Measurements from ENCODE around the gene B9D2. TPM values are rescaled to one million over a fixed set of nuclear protein-coding genes. Genes with fewer than 3 reads are reported as not detected.
A peak's percentile ranks its signal among the peaks of the same experiment; 100 is the strongest.
"Not testable (repeated sequence)": the region's sequence is repeated elsewhere in the genome, so short reads cannot be mapped to it uniquely, and the experiment has no call there.

Gene B9D2
- total and polyA plus RNA-seq, 9 donors: 0.83 to 7.2 (median 4.7) TPM

- Histone ChIP-seq H3K4me1 (ENCODE audit: insufficient read depth) (no peaks in the 10 kb centered on the region), H3K27ac (no peak overlapping the region), H3K36me3 (no peaks in the 10 kb centered on the region), H3K9me3 (no peaks in the 10 kb centered on the region), H3K27me3 (no peaks in the 10 kb centered on the region), H3K4me3 (no peak overlapping the region)
- peak; percentile 52 to 85 (median 69) for DNase-seq
- WGBS, 3 donors: 23 to 48% (median 25%) methylated on average over 13 of the region's 13 CpGs
- TF ChIP-seq EP300 (IDR thresholded peaks at IDR 0.05): no peak
- TF ChIP-seq, protein P1, sequence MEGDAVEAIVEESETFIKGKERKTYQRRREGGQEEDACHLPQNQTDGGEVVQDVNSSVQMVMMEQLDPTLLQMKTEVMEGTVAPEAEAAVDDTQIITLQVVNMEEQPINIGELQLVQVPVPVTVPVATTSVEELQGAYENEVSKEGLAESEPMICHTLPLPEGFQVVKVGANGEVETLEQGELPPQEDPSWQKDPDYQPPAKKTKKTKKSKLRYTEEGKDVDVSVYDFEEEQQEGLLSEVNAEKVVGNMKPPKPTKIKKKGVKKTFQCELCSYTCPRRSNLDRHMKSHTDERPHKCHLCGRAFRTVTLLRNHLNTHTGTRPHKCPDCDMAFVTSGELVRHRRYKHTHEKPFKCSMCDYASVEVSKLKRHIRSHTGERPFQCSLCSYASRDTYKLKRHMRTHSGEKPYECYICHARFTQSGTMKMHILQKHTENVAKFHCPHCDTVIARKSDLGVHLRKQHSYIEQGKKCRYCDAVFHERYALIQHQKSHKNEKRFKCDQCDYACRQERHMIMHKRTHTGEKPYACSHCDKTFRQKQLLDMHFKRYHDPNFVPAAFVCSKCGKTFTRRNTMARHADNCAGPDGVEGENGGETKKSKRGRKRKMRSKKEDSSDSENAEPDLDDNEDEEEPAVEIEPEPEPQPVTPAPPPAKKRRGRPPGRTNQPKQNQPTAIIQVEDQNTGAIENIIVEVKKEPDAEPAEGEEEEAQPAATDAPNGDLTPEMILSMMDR (IDR thresholded peaks at IDR 0.05): no peak
- TF ChIP-seq POLR2A (IDR thresholded peaks at IDR 0.05): no peak
- intact Hi-C loops (cut with DNase I): no loop called here
These were observed 22.5 kb upstream of the B9D2 start for GRCh38 chr19:41386442-41386841.

DNA sequence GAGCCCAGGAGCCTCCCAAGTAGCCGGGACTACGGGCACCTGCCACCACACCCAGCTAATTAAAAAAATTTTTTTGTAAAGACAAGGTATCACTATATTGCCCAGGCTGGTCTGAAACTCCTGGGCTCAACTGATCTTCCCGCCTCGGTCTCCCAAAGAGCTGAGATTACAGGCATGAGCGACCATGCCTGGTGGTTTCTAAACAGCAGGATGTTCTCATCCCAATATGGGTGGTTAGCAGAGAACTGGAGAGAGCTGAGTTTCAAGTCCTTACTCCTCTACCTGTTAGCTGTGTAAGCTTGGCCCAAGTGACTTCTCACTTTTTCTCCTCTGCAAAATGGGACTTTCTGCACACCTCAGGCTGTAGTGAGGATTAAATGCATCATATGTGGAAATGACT is 20.4 kb upstream of the B9D2 start:
- 84 to 88% (median 87%) methylated on average over 5 of the region's 5 CpGs for WGBS, 3 donors
- no peak for TF ChIP-seq POLR2A (IDR thresholded peaks at IDR 0.05)
- TF ChIP-seq EP300 (IDR thresholded peaks at IDR 0.05): no peak
- TF ChIP-seq, protein P1 (IDR thresholded peaks at IDR 0.05): no peak
- Histone ChIP-seq H3K27me3 (no peaks in the 10 kb centered on the region), H3K4me3 (no peak overlapping the region), H3K4me1 (ENCODE audit: insufficient read depth) (no peaks in the 10 kb centered on the region), H3K27ac (no peak overlapping the region), H3K9me3 (no peaks in the 10 kb centered on the region), H3K36me3 (no peaks in the 10 kb centered on the region)
- no peak for DNase-seq
- intact Hi-C loops (cut with DNase I): no loop called here

GRCh38 chr19:41381536-41381935 is 17.6 kb upstream of the B9D2 start:
- not testable (repeated sequence) for H3K4me3 ChIP-seq
- 92 to 95% (median 93%) methylated on average over 8 of the region's 8 CpGs for WGBS, 3 donors

GRCh38 chr19:41377977-41378709 is 14.2 kb upstream of the B9D2 start:
- Histone ChIP-seq H3K27ac (peak overlapping the region in 1 of 2 donors; percentile 27), H3K4me1 (ENCODE audit: insufficient read depth) (peaks cover 8% of the 10 kb centered on the region), H3K4me3 (no peak overlapping the region), H3K36me3 (no peaks in the 10 kb centered on the region), H3K9me3 (no peaks in the 10 kb centered on the region), H3K27me3 (no peaks in the 10 kb centered on the region)
- peak in 2 of 5 donors; percentile 33 to 54 for DNase-seq
- TF ChIP-seq, protein P1 (IDR thresholded peaks at IDR 0.05): no peak
- no peak for TF ChIP-seq EP300 (IDR thresholded peaks at IDR 0.05)
- no peak for TF ChIP-seq POLR2A (IDR thresholded peaks at IDR 0.05)
- WGBS, 3 donors: 50 to 55% (median 51%) methylated on average over 9 of the region's 9 CpGs
- intact Hi-C loops (cut with DNase I): no loop called here

More at GRCh38 chr19:41381536-41381935, 17.6 kb upstream of the B9D2 start:
- H3K27ac ChIP-seq; DNase-seq; H3K36me3 ChIP-seq; H3K27me3 ChIP-seq; H3K4me1 ChIP-seq (ENCODE audit: insufficient read depth); intact Hi-C loops (cut with DNase I); H3K9me3 ChIP-seq: not testable (repeated sequence)

GRCh38 chr19:41376998-41377365 is 13.0 kb upstream of the B9D2 start:
- no peak for TF ChIP-seq POLR2A (IDR thresholded peaks at IDR 0.05)
- TF ChIP-seq, protein P1 (IDR thresholded peaks at IDR 0.05): no peak
- no peak for TF ChIP-seq EP300 (IDR thresholded peaks at IDR 0.05)
- DNase-seq: no peak
- intact Hi-C loops (cut with DNase I): no loop called here
- H3K27me3 ChIP-seq: no peaks in the 10 kb centered on the region
- no peaks in the 10 kb centered on the region for H3K36me3 ChIP-seq
- H3K27ac ChIP-seq: peak overlapping the region; percentile 41 to 53
- H3K4me3 ChIP-seq: peak overlapping the region; percentile 52
- WGBS, 3 donors: 56 to 59% (median 58%) methylated on average over 8 of the region's 8 CpGs
- peaks cover 8% of the 10 kb centered on the region for H3K4me1 ChIP-seq (ENCODE audit: insufficient read depth)
- no peaks in the 10 kb centered on the region for H3K9me3 ChIP-seq

Measured in ovary (tissue), 9 donors.